ENCODE measurements around the gene RFX3.

RFX3 gene

GRCh38 chr9:3525836-3526164 lies at the start of gene RFX3:
RFX3 (minus strand) TSS chr9:3526001; CDS start chr9:3395588, 130,413 bp downstream.
- peak; percentile 94 for DNase-seq

- no peak for DNase-seq
Measured at GRCh38 chr9:3571500-3571899, 45.7 kb upstream of the RFX3 start.

GRCh38 chr9:3569529-3569928 lies 43.7 kb upstream of the RFX3 start:
- DNase-seq = no peak

GRCh38 chr9:3567988-3568387 lies 42.2 kb upstream of the RFX3 start:
- DNase-seq = no peak

- no peak for DNase-seq
Measured at GRCh38 chr9:3553076-3553765, 27.4 kb upstream of the RFX3 start.

GRCh38 chr9:3549225-3549624 lies 23.4 kb upstream of the RFX3 start:
- no peak for DNase-seq

GRCh38 chr9:3548648-3549047 lies 22.8 kb upstream of the RFX3 start:
- no peak for DNase-seq

GRCh38 chr9:3541206-3541605 lies 15.4 kb upstream of the RFX3 start:
- DNase-seq = no peak

GRCh38 chr9:3534614-3535404 lies 9.0 kb upstream of the RFX3 start:
- no peak for DNase-seq

- DNase-seq = no peak
Measured at GRCh38 chr9:3532158-3532557, 6.4 kb upstream of the RFX3 start.

GRCh38 chr9:3528451-3528850 lies 2.6 kb upstream of the RFX3 start:
- peak; percentile 61 for DNase-seq

GRCh38 chr9:3526997-3527940 lies 1.5 kb upstream of the RFX3 start:
- DNase-seq = no peak

GRCh38 chr9:3526165-3526996 lies 580 bp upstream of the RFX3 start:
- DNase-seq = peak; percentile 92

- peak; percentile 78 for DNase-seq
Measured at GRCh38 chr9:3525096-3525835, 535 bp downstream of the RFX3 start.

GRCh38 chr9:3521966-3522365 lies 3.8 kb downstream of the RFX3 start:
- no peak for DNase-seq

GRCh38 chr9:3520564-3520963 lies 5.2 kb downstream of the RFX3 start:
- no peak for DNase-seq

GRCh38 chr9:3517377-3518048 lies 8.3 kb downstream of the RFX3 start:
- DNase-seq = no peak

- no peak for DNase-seq
Measured at GRCh38 chr9:3516667-3517330, 9.0 kb downstream of the RFX3 start.

GRCh38 chr9:3515405-3515804 lies 10.4 kb downstream of the RFX3 start:
- no peak for DNase-seq

- no peak for DNase-seq
Measured at GRCh38 chr9:3514786-3515185, 11.0 kb downstream of the RFX3 start.
